Neural cell (in vitro differentiated cells): ENCODE measurements around the gene ZNF18.

ENCODE experiments used
- RAD21 ChIP-seq: fragments of 450-650 bp; conservative IDR thresholded peaks from 2 replicates; pipeline ENCODE4 v1.6.1; 2014; ENCODE audit warnings: antibody characterized with exemption, mild to moderate bottlenecking, moderate library complexity
- TF ChIP-seq, protein P1 (sequence below): fragments of 450-650 bp; IDR thresholded peaks from 2 replicates; pipeline ENCODE4 v1.5.1; 2014; ENCODE audit warnings: antibody characterized with exemption, mild to moderate bottlenecking, moderate library complexity; ENCODE audit not compliant: poor library complexity, severe bottlenecking

DNA sequence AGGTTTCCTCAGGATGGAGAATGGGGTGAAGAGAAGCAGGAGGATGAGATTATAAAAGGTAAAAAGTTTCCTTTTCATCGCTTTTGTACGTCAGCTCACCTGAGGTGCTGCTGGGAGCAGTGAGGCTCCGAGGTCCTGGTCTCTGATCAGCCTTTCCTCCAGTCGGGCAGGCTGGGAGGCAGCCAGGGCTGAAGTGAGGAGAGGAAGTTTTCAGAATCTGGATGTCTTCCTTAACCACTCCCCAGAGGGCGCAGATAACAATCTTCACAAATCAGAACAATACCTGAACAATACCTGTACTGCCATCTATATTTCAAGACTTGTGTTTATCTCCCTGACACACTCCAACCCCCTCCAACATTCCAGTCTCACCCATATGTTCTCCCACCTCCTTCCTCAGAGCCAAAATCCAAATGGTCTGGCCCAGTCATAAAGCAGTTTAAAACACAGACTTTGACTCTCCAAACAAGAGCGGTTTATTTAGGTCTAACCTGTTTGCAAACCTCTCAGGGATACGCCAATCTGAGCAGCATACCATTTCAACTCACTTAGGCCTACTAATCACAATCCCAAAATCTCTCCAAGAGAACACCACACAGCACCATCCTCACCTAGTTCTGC lies 6.8 kb downstream of the ZNF18 start:
- TF ChIP-seq, protein P1, sequence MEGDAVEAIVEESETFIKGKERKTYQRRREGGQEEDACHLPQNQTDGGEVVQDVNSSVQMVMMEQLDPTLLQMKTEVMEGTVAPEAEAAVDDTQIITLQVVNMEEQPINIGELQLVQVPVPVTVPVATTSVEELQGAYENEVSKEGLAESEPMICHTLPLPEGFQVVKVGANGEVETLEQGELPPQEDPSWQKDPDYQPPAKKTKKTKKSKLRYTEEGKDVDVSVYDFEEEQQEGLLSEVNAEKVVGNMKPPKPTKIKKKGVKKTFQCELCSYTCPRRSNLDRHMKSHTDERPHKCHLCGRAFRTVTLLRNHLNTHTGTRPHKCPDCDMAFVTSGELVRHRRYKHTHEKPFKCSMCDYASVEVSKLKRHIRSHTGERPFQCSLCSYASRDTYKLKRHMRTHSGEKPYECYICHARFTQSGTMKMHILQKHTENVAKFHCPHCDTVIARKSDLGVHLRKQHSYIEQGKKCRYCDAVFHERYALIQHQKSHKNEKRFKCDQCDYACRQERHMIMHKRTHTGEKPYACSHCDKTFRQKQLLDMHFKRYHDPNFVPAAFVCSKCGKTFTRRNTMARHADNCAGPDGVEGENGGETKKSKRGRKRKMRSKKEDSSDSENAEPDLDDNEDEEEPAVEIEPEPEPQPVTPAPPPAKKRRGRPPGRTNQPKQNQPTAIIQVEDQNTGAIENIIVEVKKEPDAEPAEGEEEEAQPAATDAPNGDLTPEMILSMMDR = no peak
- no peak for TF ChIP-seq RAD21
